Ovary (tissue), 9 donors: ENCODE results near the gene LRRC27. TPM values are rescaled to one million over a fixed set of nuclear protein-coding genes. Genes with fewer than 3 reads are reported as not detected.
A peak's percentile ranks its signal among the peaks of the same experiment; 100 is the strongest.

Source experiments
- DNase-seq, 5 donors: peaks; one replicate each; pipeline ENCODE4 v3.0.0-alpha.2; 2019 to 2020
- H3K27ac ChIP-seq, 2 donors: fragments of 200-600 bp; one replicate each; pipeline versions ENCODE4 v1.5.1 to v1.8.0; 2019 to 2022
- H3K27me3 ChIP-seq: fragments of 200-600 bp; one replicate; pipeline ENCODE4 v1.8.0; 2022
- H3K36me3 ChIP-seq: fragments of 200-600 bp; sonication (generic); one replicate; pipeline ENCODE4 v1.5.1; 2019
- H3K4me1 ChIP-seq: one replicate; pipeline ENCODE4 v1.8.1; 2013; ENCODE audit warnings: mild to moderate bottlenecking, moderate library complexity; ENCODE audit not compliant: insufficient read depth
- H3K4me3 ChIP-seq: fragments of 200-600 bp; sonication (generic); one replicate; pipeline ENCODE4 v1.5.1; 2017
- H3K9me3 ChIP-seq, 2 donors: fragments of 200-600 bp in 1 of 2; sonication (generic) in 1 of 2; one replicate each; pipeline versions ENCODE4 v1.5.1 to v1.8.1; 2013 to 2019; ENCODE audit warnings: mild to moderate bottlenecking in 1 of 2, moderate library complexity in 1 of 2
- CTCF ChIP-seq, 3 donors: fragments of 450-650 bp in 2 of 3; fragments of 200-600 bp in 1 of 3; IDR thresholded peaks; one replicate each; pipeline versions ENCODE4 v1.5.1 to v1.8.0; 2016 to 2022; ENCODE audit warnings: antibody characterized with exemption in 3 of 3, mild to moderate bottlenecking in 1 of 3
- EP300 ChIP-seq: sonication (generic); formaldehyde crosslinking; IDR thresholded peaks from one replicate; pipeline ENCODE4 v1.6.1; 2017; ENCODE audit warnings: antibody characterized with exemption
- POLR2A ChIP-seq: fragments of 450-650 bp; IDR thresholded peaks from one replicate; pipeline ENCODE4 v1.6.1; 2017; ENCODE audit warnings: antibody characterized with exemption, mild to moderate bottlenecking, moderate library complexity
- WGBS, 3 donors: extraction: QIAGEN DNeasy Blood & Tissue Kit in 1 of 3; methylation state at CpG; one replicate each; pipeline versions ENCODE4 v1.1.5 to v1.1.7; 2013 to 2017; 5-methylcytosine and 5-hydroxymethylcytosine counted together
- intact Hi-C, 4 donors: fragments of 100-400 bp; cut with DNase I; formaldehyde crosslinking; loops; one replicate each; pipeline versions ENCODE4 v1.11.0 to v1.15.1; 2022 to 2023
- polyA plus RNA-seq, 2 donors: library from polyadenylated mRNA; stranded (reverse); fragments of 200-250 nt in 1 of 2; fragments of 350-450 nt in 1 of 2; fragmentation: Illumina TruSeq in 1 of 2; extraction: RNeasy Lipid Tissue Mini Kit (QIAGEN cat#74804) in 1 of 2; gene quantifications; one replicate each; pipeline ENCODE4 v1.2.3, GENCODE V29; 2013 to 2014
- total RNA-seq, 7 donors: library from RNA; depleted of rRNA in 2 of 7; stranded (reverse); fragments of >200 nt in 2 of 7; fragmentation: NEBNext Ultra II Directional in 3 of 7; extraction: Animal tissue kit (Norgen Biotek cat#: 25700) in 3 of 7; gene quantifications; one replicate each; pipeline versions ENCODE4 v1.1.0 to v1.2.4, GENCODE V29; 2016 to 2023
- donor health status: DM: no; HTN: no; CAD: no; lungs with moderate emphysema.
- donor health status: DM: no; HTN: no; CAD: no.
- donor health status: Bipolar disorder and iron deficiency.
- donor health status: DM: yes; HTN: yes; CAD: no.
- donor health status: DM: no; HTN: no; CAD: no.
- donor health status: DM: yes; HTN: yes; CAD: no.

LRRC27 gene
- total and polyA plus RNA-seq, 9 donors: 7.4 to 12.3 (median 9.3) TPM

- H3K27ac ChIP-seq: no peak overlapping the region
- H3K9me3 ChIP-seq: no peaks in the 10 kb centered on the region
- whole genome bisulfite sequencing, 3 donors: 64 to 66% (median 66%) methylated on average over 15 to 16 of the region's 16 CpGs
- TF ChIP-seq POLR2A (no peak), EP300 (no peak), CTCF (IDR thresholded peaks at IDR 0.05) (no peak)
- intact Hi-C loops: no loop called here
- DNase-seq: peak in 1 of 5 donors; percentile 14
- H3K4me1 ChIP-seq: no peaks in the 10 kb centered on the region
- H3K36me3 ChIP-seq: no peaks in the 10 kb centered on the region
- no peak overlapping the region for H3K4me3 ChIP-seq
- no peaks in the 10 kb centered on the region for H3K27me3 ChIP-seq
Measured at GRCh38 chr10:132363921-132364593, 32.1 kb downstream of the LRRC27 start.

- Histone ChIP-seq H3K36me3 (no peaks in the 10 kb centered on the region), H3K4me1 (no peaks in the 10 kb centered on the region), H3K27ac (no peak overlapping the region), H3K27me3 (no peaks in the 10 kb centered on the region), H3K9me3 (no peaks in the 10 kb centered on the region), H3K4me3 (no peak overlapping the region)
- WGBS, 3 donors: 71 to 89% (median 85%) methylated on average over 12 to 14 of the region's 14 CpGs
- TF ChIP-seq CTCF (IDR thresholded peaks at IDR 0.05) (no peak), EP300 (no peak), POLR2A (no peak)
- intact Hi-C loops: no loop called here
- peak in 1 of 5 donors; percentile 35 for DNase-seq
Measured at GRCh38 chr10:132364594-132364970, 32.6 kb downstream of the LRRC27 start.

GRCh38 chr10:132365102-132365501, 33.1 kb downstream of the LRRC27 start:
- Histone ChIP-seq H3K4me3 (no peak overlapping the region), H3K4me1 (no peaks in the 10 kb centered on the region), H3K36me3 (no peaks in the 10 kb centered on the region), H3K27me3 (no peaks in the 10 kb centered on the region), H3K9me3 (no peaks in the 10 kb centered on the region), H3K27ac (no peak overlapping the region)
- no peak for TF ChIP-seq EP300
- no peak for DNase-seq
- WGBS, 3 donors: 92 to 97% (median 94%) methylated on average over 9 of the region's 9 CpGs
- intact Hi-C loops: no loop called here

GRCh38 chr10:132366006-132366405, 34.0 kb downstream of the LRRC27 start:
- H3K4me3 ChIP-seq: no peak overlapping the region
- intact Hi-C loops: no loop called here
- no peak for TF ChIP-seq CTCF (IDR thresholded peaks at IDR 0.05)
- TF ChIP-seq EP300: no peak
- TF ChIP-seq POLR2A: no peak
- no peaks in the 10 kb centered on the region for H3K9me3 ChIP-seq
- no peaks in the 10 kb centered on the region for H3K27me3 ChIP-seq
- no peaks in the 10 kb centered on the region for H3K4me1 ChIP-seq
- 92 to 98% (median 95%) methylated on average over 8 of the region's 8 CpGs for WGBS, 3 donors
- H3K27ac ChIP-seq: no peak overlapping the region
- H3K36me3 ChIP-seq: no peaks in the 10 kb centered on the region
- DNase-seq: peak in 1 of 5 donors; percentile 11

GRCh38 chr10:132366499-132366898, 34.5 kb downstream of the LRRC27 start:
- DNase-seq: peak in 1 of 5 donors; percentile 13
- TF ChIP-seq POLR2A: no peak
- no peak for TF ChIP-seq CTCF (IDR thresholded peaks at IDR 0.05)
- TF ChIP-seq EP300: no peak
- H3K27ac ChIP-seq: no peak overlapping the region
- H3K27me3 ChIP-seq: no peaks in the 10 kb centered on the region
- no peaks in the 10 kb centered on the region for H3K4me1 ChIP-seq
- no peaks in the 10 kb centered on the region for H3K36me3 ChIP-seq
- no peaks in the 10 kb centered on the region for H3K9me3 ChIP-seq
- 74 to 89% (median 86%) methylated on average over 9 of the region's 9 CpGs for whole genome bisulfite sequencing, 3 donors
- intact Hi-C loops: no loop called here
- no peak overlapping the region for H3K4me3 ChIP-seq
